Neuronal stem cell (in vitro differentiated cells): ENCODE data around the gene SH3TC1.
A peak's percentile ranks its signal among the peaks of the same experiment; 100 is the strongest.

ENCODE experiments used
- DNase-seq: peaks from one replicate; pipeline ENCODE4 v3.0.0-alpha.2; 2013; ENCODE audit warnings: low spot score
- H2AFZ ChIP-seq: one replicate; pipeline ENCODE4 v1.6.1; 2013; ENCODE audit warnings: mild to moderate bottlenecking, low read length, inconsistent platforms
- H2AK5ac ChIP-seq: 2 replicates; pipeline ENCODE4 v1.6.1; 2013; ENCODE audit warnings: low read depth, mild to moderate bottlenecking, inconsistent platforms, low read length, moderate library complexity, mixed read lengths
- H2BK120ac ChIP-seq: 2 replicates; pipeline ENCODE4 v1.6.1; 2013; ENCODE audit warnings: low read depth, mild to moderate bottlenecking, inconsistent platforms, low read length, moderate library complexity, mixed read lengths
- H2BK12ac ChIP-seq: one replicate; pipeline ENCODE4 v1.6.1; 2013; ENCODE audit warnings: low read length, inconsistent platforms
- H2BK15ac ChIP-seq: 2 replicates; pipeline ENCODE4 v1.6.1; 2013; ENCODE audit warnings: mild to moderate bottlenecking, low read length, inconsistent platforms, mixed read lengths
- H2BK5ac ChIP-seq: one replicate; pipeline ENCODE4 v1.6.1; 2013; ENCODE audit warnings: inconsistent platforms, mild to moderate bottlenecking, low read length, moderate library complexity
- H3K14ac ChIP-seq: one replicate; pipeline ENCODE4 v1.6.1; 2013; ENCODE audit warnings: low read length, inconsistent platforms
- H3K18ac ChIP-seq: 2 replicates; pipeline ENCODE4 v1.6.1; 2013; ENCODE audit warnings: low read length, inconsistent platforms
- H3K23ac ChIP-seq: 2 replicates; pipeline ENCODE4 v1.6.1; 2013; ENCODE audit warnings: low read depth, mild to moderate bottlenecking, mixed read lengths, low read length, inconsistent platforms; ENCODE audit not compliant: poor library complexity
- H3K27ac ChIP-seq: replicated peaks from 3 replicates; pipeline ENCODE4 v1.5.1; 2013; ENCODE audit warnings: low read length, inconsistent platforms
- H3K27me3 ChIP-seq, 3 experiments: 2 replicates each; pipeline ENCODE4 v1.6.1; 2013; ENCODE audit warnings: low read length in 3 of 3, mild to moderate bottlenecking in 2 of 3, inconsistent platforms in 1 of 3, low read depth in 1 of 3, mixed read lengths in 1 of 3, moderate library complexity in 1 of 3; ENCODE audit not compliant: control insufficient read depth in 3 of 3, insufficient read depth in 3 of 3
- H3K36me3 ChIP-seq, 2 donors: replicated peaks in 1 of 2; 2 replicates each; pipeline ENCODE4 v1.6.1; 2013; ENCODE audit warnings: low read length in 2 of 2; ENCODE audit not compliant: control insufficient read depth in 2 of 2, insufficient read depth in 2 of 2
- H3K4ac ChIP-seq: 2 replicates; pipeline ENCODE4 v1.6.1; 2013; ENCODE audit warnings: inconsistent platforms, mild to moderate bottlenecking, low read length, moderate library complexity
- H3K4me1 ChIP-seq, 2 donors: 1 replicate in 1 of 2; 2 replicates in 1 of 2; pipeline ENCODE4 v1.6.1; 2013; ENCODE audit warnings: low read length in 2 of 2, low read depth in 1 of 2; ENCODE audit not compliant: control insufficient read depth in 2 of 2, insufficient read depth in 1 of 2
- H3K4me2 ChIP-seq: one replicate; pipeline ENCODE4 v1.6.1; 2013; ENCODE audit warnings: mild to moderate bottlenecking, low read length, inconsistent platforms; ENCODE audit not compliant: insufficient read depth, poor library complexity, severe bottlenecking
- H3K4me3 ChIP-seq, 2 donors: 2 replicates each; pipeline ENCODE4 v1.5.1; 2013; ENCODE audit warnings: low read length in 2 of 2, mild to moderate bottlenecking in 2 of 2, inconsistent platforms in 1 of 2, moderate library complexity in 1 of 2
- H3K79me1 ChIP-seq: one replicate; pipeline ENCODE4 v1.6.1; 2013; ENCODE audit warnings: low read depth, mild to moderate bottlenecking, inconsistent platforms, low read length, moderate library complexity
- H3K9ac ChIP-seq: one replicate; pipeline ENCODE4 v1.6.1; 2013; ENCODE audit warnings: mild to moderate bottlenecking, low read depth, low read length, inconsistent platforms; ENCODE audit not compliant: poor library complexity
- H3K9me3 ChIP-seq, 2 donors: replicated peaks in 1 of 2; 2 replicates each; pipeline versions ENCODE3 to v1.6.1; 2013; ENCODE audit warnings: low read length in 2 of 2, mild to moderate bottlenecking in 2 of 2, inconsistent platforms in 1 of 2, low read depth in 1 of 2, mixed read lengths in 1 of 2, moderate library complexity in 1 of 2; ENCODE audit not compliant: control insufficient read depth in 2 of 2, insufficient read depth in 1 of 2
- H4K8ac ChIP-seq: one replicate; pipeline ENCODE4 v1.6.1; 2013; ENCODE audit warnings: low read depth, mild to moderate bottlenecking, inconsistent platforms, low read length, moderate library complexity
- H4K91ac ChIP-seq: one replicate; pipeline ENCODE4 v1.6.1; 2013; ENCODE audit warnings: low read length, low read depth, mild to moderate bottlenecking, inconsistent platforms; ENCODE audit not compliant: poor library complexity
- WGBS, 2 donors: extraction: QIAGEN DNeasy Blood & Tissue Kit; methylation state at CpG; one replicate each; pipeline ENCODE4 v1.1.7; 2013; ENCODE audit warnings: missing lambda C conversion rate in 2 of 2, mixed read lengths in 1 of 2; ENCODE audit not compliant: insufficient read length in 2 of 2, insufficient replicate concordance in 1 of 2; ENCODE audit errors: extremely low coverage in 2 of 2; 5-methylcytosine and 5-hydroxymethylcytosine counted together

Gene SH3TC1

DNA sequence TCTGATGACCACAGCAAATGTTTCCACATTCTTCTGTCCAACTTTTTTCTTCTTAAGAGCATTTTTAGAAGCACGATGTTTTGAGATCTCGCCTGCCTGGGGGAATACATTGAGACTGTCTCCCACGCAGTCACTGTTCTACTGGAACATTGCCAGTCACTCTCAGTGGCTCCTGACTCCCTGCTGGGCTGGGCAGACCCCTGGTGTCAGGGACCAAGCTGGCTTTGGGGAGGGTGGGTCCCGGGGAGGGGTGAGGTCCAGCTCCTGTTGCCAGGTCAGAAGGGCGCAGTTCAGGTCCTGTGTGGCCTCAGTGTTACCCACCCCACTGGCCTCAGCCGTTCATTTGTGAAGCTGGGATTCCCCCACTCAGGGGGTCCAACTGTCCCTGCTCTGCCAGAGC, 21.5 kb upstream of the SH3TC1 start:
- Histone ChIP-seq H3K18ac (peak overlapping the region; percentile 71), H2AK5ac (peak overlapping the region; percentile 97), H3K9ac (no peak overlapping the region), H3K14ac (no peak overlapping the region), H2BK15ac (no peak overlapping the region), H2BK120ac (peak overlapping the region; percentile 35), H3K4ac (peak overlapping the region; percentile 24), H3K4me1 (peaks cover 0 to 5% of the 10 kb centered on the region in 2 donors), H3K4me3 (no peak overlapping the region), H3K23ac (no peak overlapping the region), H3K36me3 (no peaks in the 10 kb centered on the region), H2BK12ac (no peak overlapping the region), H3K79me1 (no peaks in the 10 kb centered on the region), H3K9me3 (no peaks in the 10 kb centered on the region), H4K8ac (no peak overlapping the region), H3K27me3 (peaks cover 0 to 3% (median 0%) of the 10 kb centered on the region in 3 experiments), H3K4me2 (no peak overlapping the region), H3K27ac (no peak overlapping the region), H2BK5ac (no peak overlapping the region), H2AFZ (no peak overlapping the region), H4K91ac (no peak overlapping the region)
- DNase-seq, result no peak
- WGBS, 2 donors, result no CpG with 5 or more reads among the region's 6 CpGs

DNA sequence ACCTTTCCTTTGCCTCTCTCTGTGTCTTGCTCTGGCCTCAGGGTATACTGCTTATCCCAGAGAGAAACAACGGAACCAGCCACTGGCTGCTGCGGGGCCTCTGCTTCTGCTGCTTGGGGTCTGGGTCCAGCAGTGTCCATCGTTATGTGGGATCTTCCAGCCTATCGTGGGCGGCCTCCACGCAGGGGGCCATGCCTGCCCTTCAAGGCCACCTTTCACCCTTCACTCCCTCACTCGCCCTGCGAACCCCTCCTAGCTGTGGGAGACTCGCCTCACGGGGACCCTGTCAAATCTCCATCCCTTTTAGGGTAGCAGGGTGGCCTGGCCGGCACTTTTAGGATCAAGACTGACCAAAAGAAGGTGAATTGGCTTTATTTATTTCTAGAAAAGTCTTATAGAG, 21.1 kb upstream of the SH3TC1 start:
- Histone ChIP-seq H3K14ac (peak overlapping the region; percentile 60), H4K91ac (no peak overlapping the region), H3K36me3 (no peaks in the 10 kb centered on the region), H2BK120ac (peak overlapping the region; percentile 35), H3K9me3 (no peaks in the 10 kb centered on the region), H3K9ac (no peak overlapping the region), H2BK12ac (no peak overlapping the region), H2BK5ac (no peak overlapping the region), H3K23ac (no peak overlapping the region), H4K8ac (peak overlapping the region; percentile 55), H3K4ac (peak overlapping the region; percentile 24), H2BK15ac (no peak overlapping the region), H2AK5ac (peak overlapping the region; percentile 97), H3K18ac (peak overlapping the region; percentile 71), H3K27me3 (peaks cover 0 to 3% (median 0%) of the 10 kb centered on the region in 3 experiments), H3K79me1 (no peaks in the 10 kb centered on the region), H3K4me1 (peaks cover 0 to 5% of the 10 kb centered on the region in 2 donors), H3K4me2 (no peak overlapping the region), H3K4me3 (no peak overlapping the region), H2AFZ (no peak overlapping the region), H3K27ac (no peak overlapping the region)
- no CpG with 5 or more reads among the region's 11 CpGs for whole genome bisulfite sequencing, 2 donors
- DNase-seq, result no peak

DNA sequence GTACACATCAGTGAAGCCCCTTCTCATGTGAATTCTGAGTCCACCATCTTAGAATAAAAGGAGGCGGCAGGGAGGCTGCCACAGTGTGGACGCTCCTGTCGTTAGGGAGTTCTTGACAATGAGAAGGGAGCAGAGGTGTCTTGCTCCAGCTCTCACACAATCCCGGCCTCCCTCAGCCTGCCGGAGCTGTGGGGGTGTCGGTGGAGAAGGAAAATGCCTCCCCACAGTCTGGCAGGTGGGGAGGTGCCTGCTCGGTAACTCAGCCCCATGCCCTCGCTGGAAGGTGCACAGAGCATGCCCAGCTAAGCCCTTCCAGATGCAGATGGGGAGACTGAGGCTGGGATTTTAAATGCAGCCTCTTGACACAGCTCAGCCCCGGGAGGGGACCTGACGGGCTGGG, 20.0 kb upstream of the SH3TC1 start:
- DNase-seq, result no peak
- Histone ChIP-seq H4K8ac (peak overlapping the region; percentile 1), H3K4ac (peak overlapping the region; percentile 24), H2BK120ac (peak overlapping the region; percentile 57), H3K4me3 (no peak overlapping the region), H2BK12ac (peak overlapping the region; percentile 30), H2BK15ac (peak overlapping the region; percentile 77), H3K79me1 (no peaks in the 10 kb centered on the region), H3K27ac (no peak overlapping the region), H3K27me3 (no peaks in the 10 kb centered on the region), H3K4me1 (peaks cover 0 to 5% of the 10 kb centered on the region in 2 donors), H3K9me3 (no peaks in the 10 kb centered on the region), H3K23ac (no peak overlapping the region), H3K36me3 (no peaks in the 10 kb centered on the region), H3K14ac (no peak overlapping the region), H2AFZ (no peak overlapping the region), H3K4me2 (no peak overlapping the region), H3K9ac (no peak overlapping the region), H4K91ac (no peak overlapping the region), H3K18ac (peak overlapping the region; percentile 72), H2AK5ac (peak overlapping the region; percentile 69), H2BK5ac (no peak overlapping the region)
- no CpG with 5 or more reads among the region's 10 CpGs for WGBS, 2 donors

DNA sequence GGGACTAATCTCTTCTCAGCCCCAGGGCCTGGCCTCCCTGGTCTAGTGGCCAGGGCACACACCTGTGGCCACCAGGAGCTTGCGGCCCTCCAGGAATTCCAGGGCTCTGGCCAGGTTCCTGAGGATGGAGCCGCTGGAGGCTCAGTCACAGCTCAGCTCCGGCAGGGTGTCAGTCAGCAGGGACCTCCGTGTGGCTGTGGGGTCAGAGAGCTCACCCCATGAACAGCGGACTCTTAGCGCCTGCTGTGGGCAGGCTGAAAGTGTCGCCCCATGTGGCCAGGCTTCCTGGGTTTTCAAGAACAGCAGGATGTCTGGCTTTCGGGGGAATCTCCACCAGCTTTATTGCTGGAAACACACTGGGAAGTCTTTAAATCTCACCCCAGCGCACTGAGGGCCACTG, 19.3 kb upstream of the SH3TC1 start:
- Histone ChIP-seq H2BK5ac (no peak overlapping the region), H2BK15ac (no peak overlapping the region), H3K36me3 (no peaks in the 10 kb centered on the region), H3K79me1 (no peaks in the 10 kb centered on the region), H3K27ac (no peak overlapping the region), H3K4ac (no peak overlapping the region), H4K91ac (no peak overlapping the region), H3K18ac (peak overlapping the region; percentile 60), H2BK120ac (peak overlapping the region; percentile 57), H3K23ac (no peak overlapping the region), H3K9me3 (no peaks in the 10 kb centered on the region), H3K4me2 (no peak overlapping the region), H3K9ac (no peak overlapping the region), H3K4me1 (peaks cover 0 to 5% of the 10 kb centered on the region in 2 donors), H3K27me3 (no peaks in the 10 kb centered on the region), H3K4me3 (no peak overlapping the region), H2BK12ac (no peak overlapping the region), H2AK5ac (peak overlapping the region; percentile 44), H2AFZ (no peak overlapping the region), H4K8ac (no peak overlapping the region), H3K14ac (peak overlapping the region; percentile 67)
- DNase-seq, result no peak
- no CpG with 5 or more reads among the region's 9 CpGs for WGBS, 2 donors
